Nephron (organoid): ENCODE results near the gene ADORA1.

Source experiments
- H3K27ac Mint-ChIP-seq, 3 experiments: 2 replicates each; pipeline ENCODE4 v1.8.0; 2020; ENCODE audit warnings: mixed read lengths in 3 of 3, mild to moderate bottlenecking in 2 of 3, moderate library complexity in 1 of 3
- H3K27me3 Mint-ChIP-seq: 2 replicates; pipeline ENCODE4 v1.8.0; 2021; ENCODE audit warnings: low read depth, mild to moderate bottlenecking, moderate library complexity, mixed read lengths
- H3K36me3 Mint-ChIP-seq: 2 replicates; pipeline ENCODE4 v1.8.0; 2020; ENCODE audit warnings: low read depth, mixed read lengths
- H3K4me1 Mint-ChIP-seq: 2 replicates; pipeline ENCODE4 v1.8.0; 2020; ENCODE audit warnings: mixed read lengths
- H3K4me3 Mint-ChIP-seq, 3 experiments: 2 replicates each; pipeline ENCODE4 v1.8.0; 2020; ENCODE audit warnings: mild to moderate bottlenecking in 3 of 3, mixed read lengths in 3 of 3, moderate library complexity in 2 of 3
- H3K9me3 Mint-ChIP-seq: 2 replicates; pipeline ENCODE4 v1.8.0; 2020; ENCODE audit warnings: mixed read lengths
- CTCF ChIP-seq, 3 experiments: fragments of 200-600 bp; sonication (generic); IDR thresholded peaks; one replicate each; pipeline ENCODE4 v1.5.0; 2021; ENCODE audit warnings: antibody characterized with exemption in 3 of 3; ENCODE audit not compliant: unreplicated experiment in 3 of 3

ADORA1 gene

GRCh38 chr1:203091199-203091477 is 36.4 kb upstream of the ADORA1 start:
- no peak for TF ChIP-seq CTCF (IDR thresholded peaks at IDR 0.05; ENCODE audit: unreplicated experiment in 3 of 3)
- H3K4me3 Mint-ChIP-seq, result peak overlapping the region in 2 of 3 experiments; percentile 1 to 40
- H3K4me1 Mint-ChIP-seq, result peaks cover 61% of the 10 kb centered on the region
- peaks cover 21% of the 10 kb centered on the region for H3K9me3 Mint-ChIP-seq
- H3K27ac Mint-ChIP-seq, result peak overlapping the region; percentile 24 to 76 (median 72)
- peaks cover 13% of the 10 kb centered on the region for H3K36me3 Mint-ChIP-seq
- no peaks in the 10 kb centered on the region for H3K27me3 Mint-ChIP-seq

GRCh38 chr1:203091761-203092330 is 35.7 kb upstream of the ADORA1 start:
- peak overlapping the region in 2 of 3 experiments; percentile 17 to 22 for H3K4me3 Mint-ChIP-seq
- H3K27me3 Mint-ChIP-seq, result no peaks in the 10 kb centered on the region
- H3K36me3 Mint-ChIP-seq, result peaks cover 13% of the 10 kb centered on the region
- peaks cover 26% of the 10 kb centered on the region for H3K9me3 Mint-ChIP-seq
- H3K27ac Mint-ChIP-seq, result peak overlapping the region; percentile 24 to 76 (median 72)
- peaks cover 54% of the 10 kb centered on the region for H3K4me1 Mint-ChIP-seq
- no peak for TF ChIP-seq CTCF (IDR thresholded peaks at IDR 0.05; ENCODE audit: unreplicated experiment in 3 of 3)

GRCh38 chr1:203093754-203094410 is 33.6 kb upstream of the ADORA1 start:
- TF ChIP-seq CTCF (IDR thresholded peaks at IDR 0.05; ENCODE audit: unreplicated experiment in 3 of 3), result no peak
- no peak overlapping the region for H3K27ac Mint-ChIP-seq
- H3K36me3 Mint-ChIP-seq, result peaks cover 13% of the 10 kb centered on the region
- H3K9me3 Mint-ChIP-seq, result peaks cover 34% of the 10 kb centered on the region
- peaks cover 37% of the 10 kb centered on the region for H3K4me1 Mint-ChIP-seq
- H3K4me3 Mint-ChIP-seq, result no peak overlapping the region
- H3K27me3 Mint-ChIP-seq, result peaks cover 4% of the 10 kb centered on the region

DNA sequence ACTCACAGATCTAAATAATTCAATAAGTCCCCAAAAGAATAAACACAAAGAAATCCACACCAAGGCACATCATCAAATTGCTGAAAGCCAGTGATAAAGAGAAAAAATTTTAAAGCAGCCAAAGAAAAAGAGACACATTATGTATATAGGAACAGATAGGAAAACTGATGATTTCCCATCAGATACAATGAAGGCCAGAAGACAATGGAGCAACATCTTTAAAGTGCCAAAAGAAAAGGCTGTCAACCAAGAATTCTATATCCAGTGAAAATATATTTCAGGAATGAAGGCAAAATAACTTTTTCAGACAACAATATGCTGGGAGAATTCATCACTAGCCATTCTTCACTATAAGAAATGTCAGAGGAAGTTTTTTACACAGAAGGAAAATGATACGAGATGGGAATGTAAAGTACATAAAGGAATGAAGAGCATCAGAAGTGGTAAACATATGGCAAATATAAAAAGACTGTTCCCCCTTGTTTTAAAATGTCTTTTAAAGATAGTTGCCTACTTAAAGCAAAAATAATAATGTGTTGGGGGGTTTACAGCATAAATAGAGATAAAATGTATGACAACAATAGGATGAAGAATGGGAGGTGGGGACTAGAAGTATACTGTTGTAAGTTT is 32.4 kb upstream of the ADORA1 start:
- H3K9me3 Mint-ChIP-seq, result peaks cover 34% of the 10 kb centered on the region
- H3K27ac Mint-ChIP-seq, result no peak overlapping the region
- H3K27me3 Mint-ChIP-seq, result peaks cover 4% of the 10 kb centered on the region
- peaks cover 13% of the 10 kb centered on the region for H3K36me3 Mint-ChIP-seq
- no peak for TF ChIP-seq CTCF (IDR thresholded peaks at IDR 0.05; ENCODE audit: unreplicated experiment in 3 of 3)
- H3K4me1 Mint-ChIP-seq, result peaks cover 36% of the 10 kb centered on the region
- H3K4me3 Mint-ChIP-seq, result no peak overlapping the region

- peaks cover 13% of the 10 kb centered on the region for H3K36me3 Mint-ChIP-seq
- peaks cover 37% of the 10 kb centered on the region for H3K4me1 Mint-ChIP-seq
- H3K27ac Mint-ChIP-seq, result no peak overlapping the region
- peaks cover 4% of the 10 kb centered on the region for H3K27me3 Mint-ChIP-seq
- H3K4me3 Mint-ChIP-seq, result no peak overlapping the region
- peaks cover 34% of the 10 kb centered on the region for H3K9me3 Mint-ChIP-seq
- TF ChIP-seq CTCF (IDR thresholded peaks at IDR 0.05; ENCODE audit: unreplicated experiment in 3 of 3), result no peak
These were observed 31.0 kb upstream of the ADORA1 start for GRCh38 chr1:203096566-203096965.
